NCI-H2107 treated with DMSO at 0.1 percent for 48 hours (cell line): ENCODE results near the gene SMG1.
"Not testable (repeated sequence)": the region's sequence is repeated elsewhere in the genome, so short reads cannot be mapped to it uniquely, and the experiment has no call there.

ENCODE experiments used
- DNase-seq: peaks from one replicate; lab custom pipeline; 2025; ENCODE audit not compliant: unreplicated experiment; lab: John Stamatoyannopoulos, UW

The SMG1 gene

GRCh38 chr16:18925986-18926865, at the start of gene SMG1:
SMG1 (minus strand) TSS chr16:18926408; CDS start chr16:18926041, 367 bp downstream.
- peak; percentile 76 for DNase-seq

GRCh38 chr16:18975109-18975508, 48.9 kb upstream of the SMG1 start:
- DNase-seq = no peak

GRCh38 chr16:18969855-18970240, 43.6 kb upstream of the SMG1 start:
- no peak for DNase-seq

- peak; percentile 84 for DNase-seq
Measured at GRCh38 chr16:18969050-18969854, 43.0 kb upstream of the SMG1 start.

GRCh38 chr16:18966791-18967190, 40.6 kb upstream of the SMG1 start:
- DNase-seq = no peak

- DNase-seq = no peak
Measured at GRCh38 chr16:18965555-18965954, 39.3 kb upstream of the SMG1 start.

- no peak for DNase-seq
Measured at GRCh38 chr16:18959031-18959505, 32.9 kb upstream of the SMG1 start.

GRCh38 chr16:18958621-18959029, 32.4 kb upstream of the SMG1 start:
- DNase-seq = no peak

- DNase-seq = not testable (repeated sequence)
Measured at GRCh38 chr16:18956658-18957241, 30.5 kb upstream of the SMG1 start.

GRCh38 chr16:18955874-18956580, 29.8 kb upstream of the SMG1 start:
- peak; percentile 56 for DNase-seq

- DNase-seq = no peak
Measured at GRCh38 chr16:18953547-18953946, 27.3 kb upstream of the SMG1 start.

- DNase-seq = no peak
Measured at GRCh38 chr16:18950469-18951185, 24.4 kb upstream of the SMG1 start.

- no peak for DNase-seq
Measured at GRCh38 chr16:18948372-18949020, 22.3 kb upstream of the SMG1 start.

GRCh38 chr16:18945233-18945632, 19.0 kb upstream of the SMG1 start:
- DNase-seq = no peak

GRCh38 chr16:18943414-18943813, 17.2 kb upstream of the SMG1 start:
- DNase-seq = no peak

GRCh38 chr16:18942061-18942460, 15.9 kb upstream of the SMG1 start:
- DNase-seq = no peak

- DNase-seq = no peak
Measured at GRCh38 chr16:18941471-18941870, 15.3 kb upstream of the SMG1 start.

- no peak for DNase-seq
Measured at GRCh38 chr16:18938986-18939385, 12.8 kb upstream of the SMG1 start.

- no peak for DNase-seq
Measured at GRCh38 chr16:18937390-18937789, 11.2 kb upstream of the SMG1 start.
